Esophagus muscularis mucosa (tissue), 4 donors: Measurements from ENCODE around the gene OR56A1.

ENCODE experiments used
- CTCF ChIP-seq, 3 experiments: fragments of 200-600 bp in 2 of 3; fragments of 450-650 bp in 1 of 3; sonication (generic) in 2 of 3; IDR thresholded peaks; one replicate each; pipeline ENCODE4 v1.5.1; 2017 to 2019; ENCODE audit warnings: antibody characterized with exemption in 3 of 3, mild to moderate bottlenecking in 2 of 3, moderate library complexity in 1 of 3
- EP300 ChIP-seq: sonication (generic); formaldehyde crosslinking; IDR thresholded peaks from one replicate; pipeline ENCODE4 v1.6.1; 2017; ENCODE audit warnings: antibody characterized with exemption
- POLR2A ChIP-seq: fragments of 450-650 bp; IDR thresholded peaks from one replicate; pipeline ENCODE4 v1.6.1; 2017; ENCODE audit warnings: antibody characterized with exemption, moderate library complexity, mild to moderate bottlenecking, low read depth

DNA sequence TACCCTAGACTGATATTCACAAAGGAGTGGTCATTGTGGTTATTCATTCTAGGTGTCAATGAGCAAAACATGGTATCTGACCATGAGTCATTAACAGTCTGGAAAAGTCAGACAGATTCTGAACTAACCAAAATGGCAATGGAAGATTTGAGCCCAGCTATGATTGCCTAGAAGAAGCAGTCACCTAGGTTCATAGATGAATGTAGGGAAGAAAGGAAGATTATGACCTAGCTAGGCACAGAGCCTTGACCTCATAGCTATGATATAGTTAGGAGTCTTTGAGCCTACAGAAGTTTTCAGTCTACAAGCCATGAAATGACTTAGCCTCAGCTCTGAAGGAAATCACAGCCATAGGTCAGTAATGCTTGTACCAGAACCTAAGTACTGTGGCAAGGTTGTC is 24.2 kb downstream of the OR56A1 start:
- TF ChIP-seq CTCF (IDR thresholded peaks at IDR 0.05), result no peak
- no peak for TF ChIP-seq POLR2A
- no peak for TF ChIP-seq EP300
